ENCODE measurements around the gene PTPRB. TPM values are rescaled to one million over a fixed set of nuclear protein-coding genes. Genes with fewer than 3 reads are reported as not detected.

Gene PTPRB
- polyA plus RNA-seq, 3 donors = not detected

- Mint-ChIP-seq H3K4me1 (peaks cover 3% of the 10 kb centered on the region), H3K4me3 (no peak overlapping the region), H3K27me3 (ENCODE audit: low read depth in 3 of 3) (peaks cover 0 to 4% (median 0%) of the 10 kb centered on the region in 3 donors), H3K36me3 (no peaks in the 10 kb centered on the region), H3K27ac (no peak overlapping the region), H3K9me3 (peaks cover 0 to 4% (median 1%) of the 10 kb centered on the region in 7 donors)
- no peaks in the 10 kb centered on the region for H3K4me1 ChIP-seq (ENCODE audit: control insufficient read depth in 1 of 2, insufficient read depth in 2 of 2, low read length in 2 of 2)
- H2AFZ ChIP-seq (ENCODE audit: insufficient read depth, low read depth, low read length, poor library complexity, severe bottlenecking) = no peak overlapping the region
- H3K27ac ChIP-seq (ENCODE audit: low read depth in 1 of 2, low read length in 2 of 2) = no peak overlapping the region
- no peak for DNase-seq
- no peak for TF ChIP-seq CTCF (IDR thresholded peaks at IDR 0.05)
- H3K9ac ChIP-seq (ENCODE audit: insufficient read depth, low read length, poor library complexity, severe bottlenecking) = no peak overlapping the region
- intact Hi-C loops (cut with micrococcal nuclease) = no loop called here
- H4K20me1 ChIP-seq (ENCODE audit: insufficient read depth, low read length) = no peaks in the 10 kb centered on the region
- H3K36me3 ChIP-seq (replicated peaks in 1 of 2; ENCODE audit: control insufficient read depth in 1 of 2, insufficient read depth in 2 of 2, low read length in 2 of 2) = no peaks in the 10 kb centered on the region
- no peaks in the 10 kb centered on the region for H3K9me3 ChIP-seq (replicated peaks in 1 of 2; ENCODE audit: control insufficient read depth in 1 of 2, insufficient read depth in 1 of 2, low read length in 2 of 2)
- H3K79me2 ChIP-seq (ENCODE audit: insufficient read depth, low read length) = no peaks in the 10 kb centered on the region
- no CpG with 5 or more reads among the region's 2 CpGs for WGBS (ENCODE audit: insufficient coverage)
- H3K4me3 ChIP-seq (replicated peaks in 1 of 3; ENCODE audit: low read depth in 2 of 3, low read length in 3 of 3) = no peak overlapping the region
- H3K27me3 ChIP-seq (ENCODE audit: control insufficient read depth in 2 of 2, insufficient read depth in 2 of 2, low read length in 2 of 2) = no peaks in the 10 kb centered on the region
- no peak overlapping the region for H3K4me2 ChIP-seq (replicated peaks; ENCODE audit: extremely low read depth, low read length, poor library complexity, severe bottlenecking)
Observed at GRCh38 chr12:70648831-70649230, 11.6 kb upstream of the PTPRB start.

GRCh38 chr12:70648191-70648590, 11.0 kb upstream of the PTPRB start:
- Histone ChIP-seq H3K4me3 (replicated peaks in 1 of 3; ENCODE audit: low read depth in 2 of 3, low read length in 3 of 3) (no peak overlapping the region), H3K36me3 (replicated peaks in 1 of 2; ENCODE audit: control insufficient read depth in 1 of 2, insufficient read depth in 2 of 2, low read length in 2 of 2) (no peaks in the 10 kb centered on the region), H3K27me3 (ENCODE audit: control insufficient read depth in 2 of 2, insufficient read depth in 2 of 2, low read length in 2 of 2) (no peaks in the 10 kb centered on the region), H4K20me1 (ENCODE audit: insufficient read depth, low read length) (no peaks in the 10 kb centered on the region), H3K9me3 (replicated peaks in 1 of 2; ENCODE audit: control insufficient read depth in 1 of 2, insufficient read depth in 1 of 2, low read length in 2 of 2) (no peaks in the 10 kb centered on the region), H3K27ac (ENCODE audit: low read depth in 1 of 2, low read length in 2 of 2) (no peak overlapping the region), H3K4me1 (ENCODE audit: control insufficient read depth in 1 of 2, insufficient read depth in 2 of 2, low read length in 2 of 2) (no peaks in the 10 kb centered on the region), H3K79me2 (ENCODE audit: insufficient read depth, low read length) (no peaks in the 10 kb centered on the region), H3K9ac (ENCODE audit: insufficient read depth, low read length, poor library complexity, severe bottlenecking) (no peak overlapping the region), H2AFZ (ENCODE audit: insufficient read depth, low read depth, low read length, poor library complexity, severe bottlenecking) (no peak overlapping the region), H3K4me2 (replicated peaks; ENCODE audit: extremely low read depth, low read length, poor library complexity, severe bottlenecking) (no peak overlapping the region)
- Mint-ChIP-seq H3K4me3 (no peak overlapping the region), H3K4me1 (peaks cover 3% of the 10 kb centered on the region), H3K27ac (no peak overlapping the region), H3K27me3 (ENCODE audit: low read depth in 3 of 3) (peaks cover 0 to 3% (median 0%) of the 10 kb centered on the region in 3 donors), H3K36me3 (no peaks in the 10 kb centered on the region), H3K9me3 (peaks cover 0 to 4% (median 1%) of the 10 kb centered on the region in 7 donors)
- no CpG with 5 or more reads among the region's 2 CpGs for WGBS (ENCODE audit: insufficient coverage)
- intact Hi-C loops (cut with micrococcal nuclease) = no loop called here
- DNase-seq = no peak
- no peak for TF ChIP-seq CTCF (IDR thresholded peaks at IDR 0.05)
